ENCODE measurements around the gene CTNND2.

Gene CTNND2

DNA sequence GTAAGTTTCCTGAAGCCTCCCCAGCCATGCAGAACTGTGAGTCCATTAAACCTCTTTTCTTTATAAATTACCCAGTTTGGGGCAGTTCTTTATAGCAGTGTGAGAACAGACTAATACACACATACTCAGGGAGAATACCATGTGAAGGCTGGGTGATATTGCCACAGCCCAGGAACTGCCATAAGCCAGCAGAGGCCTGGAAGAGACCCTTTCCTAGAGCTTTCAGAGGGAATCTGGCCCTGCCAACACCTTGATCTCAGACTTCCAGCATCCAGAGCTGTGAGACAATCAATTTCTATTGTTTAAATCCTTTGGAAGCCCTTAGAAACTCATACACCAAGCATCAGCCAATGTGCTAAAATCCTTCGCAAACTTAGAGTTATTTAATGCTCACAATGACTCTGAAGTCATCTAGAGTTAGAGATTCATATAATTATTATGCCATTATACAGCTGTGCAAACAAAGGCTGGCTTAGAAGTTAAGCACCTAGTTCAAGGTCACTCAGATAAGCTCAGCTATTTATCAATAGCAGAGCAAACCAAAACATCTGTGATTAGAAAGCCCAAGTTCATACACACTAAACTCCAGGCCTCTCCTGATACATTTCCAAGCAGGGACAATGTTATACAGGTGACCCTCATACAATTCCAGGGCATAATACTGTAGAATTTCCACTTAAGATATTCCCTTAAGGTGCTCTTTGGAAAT, 611.4 kb downstream of the CTNND2 start:
- no peak overlapping the region for H3K27ac ChIP-seq
- CTCF ChIA-PET: no interaction called here
- TF ChIP-seq, protein P1, sequence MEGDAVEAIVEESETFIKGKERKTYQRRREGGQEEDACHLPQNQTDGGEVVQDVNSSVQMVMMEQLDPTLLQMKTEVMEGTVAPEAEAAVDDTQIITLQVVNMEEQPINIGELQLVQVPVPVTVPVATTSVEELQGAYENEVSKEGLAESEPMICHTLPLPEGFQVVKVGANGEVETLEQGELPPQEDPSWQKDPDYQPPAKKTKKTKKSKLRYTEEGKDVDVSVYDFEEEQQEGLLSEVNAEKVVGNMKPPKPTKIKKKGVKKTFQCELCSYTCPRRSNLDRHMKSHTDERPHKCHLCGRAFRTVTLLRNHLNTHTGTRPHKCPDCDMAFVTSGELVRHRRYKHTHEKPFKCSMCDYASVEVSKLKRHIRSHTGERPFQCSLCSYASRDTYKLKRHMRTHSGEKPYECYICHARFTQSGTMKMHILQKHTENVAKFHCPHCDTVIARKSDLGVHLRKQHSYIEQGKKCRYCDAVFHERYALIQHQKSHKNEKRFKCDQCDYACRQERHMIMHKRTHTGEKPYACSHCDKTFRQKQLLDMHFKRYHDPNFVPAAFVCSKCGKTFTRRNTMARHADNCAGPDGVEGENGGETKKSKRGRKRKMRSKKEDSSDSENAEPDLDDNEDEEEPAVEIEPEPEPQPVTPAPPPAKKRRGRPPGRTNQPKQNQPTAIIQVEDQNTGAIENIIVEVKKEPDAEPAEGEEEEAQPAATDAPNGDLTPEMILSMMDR (conservative IDR thresholded peaks at IDR 0.05; ENCODE audit: low read depth): no peak
- POLR2A ChIA-PET (ENCODE audit: low non-redundant PET): no interaction called here
- DNase-seq (ENCODE audit: low spot score): no peak

DNA sequence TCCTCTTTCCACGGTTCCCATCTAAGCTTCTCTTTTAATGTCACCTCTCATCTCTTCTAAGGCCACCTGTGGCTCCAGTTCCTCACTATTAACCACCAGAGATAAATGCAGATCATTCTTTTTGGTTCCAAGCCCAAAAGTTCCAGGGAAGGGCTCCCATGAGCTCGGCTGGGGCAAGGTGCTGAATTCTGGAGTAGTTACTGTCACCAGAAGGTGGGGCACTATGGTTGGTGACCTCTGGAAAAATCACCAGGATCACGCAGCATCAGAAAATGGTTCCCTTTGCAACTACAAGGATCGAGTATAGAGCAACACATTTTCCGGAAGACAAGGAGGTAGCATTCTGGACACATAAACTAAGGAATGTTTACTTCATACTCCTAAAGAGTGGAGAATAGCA, 614.5 kb downstream of the CTNND2 start:
- no peak for DNase-seq (ENCODE audit: low spot score)
- TF ChIP-seq, protein P1 (conservative IDR thresholded peaks at IDR 0.05; ENCODE audit: low read depth): no peak
- ChIA-PET CTCF (no interaction called here), POLR2A (ENCODE audit: low non-redundant PET) (no interaction called here)
- H3K27ac ChIP-seq: no peak overlapping the region

DNA sequence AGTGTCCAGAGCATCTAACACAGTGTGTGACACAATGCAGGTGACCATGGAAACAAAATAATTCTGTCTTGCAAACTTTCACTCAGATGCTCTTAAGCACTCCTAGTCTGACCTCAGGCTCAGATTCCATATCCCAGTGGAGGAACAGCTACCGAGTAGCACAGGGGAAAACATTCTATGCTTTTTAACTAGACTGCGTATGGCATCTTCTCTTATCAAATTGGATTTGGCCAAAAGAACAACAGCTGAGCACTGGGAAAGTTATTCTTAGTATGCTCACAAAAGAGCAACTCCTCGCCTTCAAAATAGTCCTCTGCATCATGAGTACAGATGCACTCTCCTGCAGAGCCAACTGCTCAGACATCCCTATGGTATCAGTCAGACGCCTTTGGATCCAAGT, 615.0 kb downstream of the CTNND2 start:
- no peak for DNase-seq (ENCODE audit: low spot score)
- TF ChIP-seq, protein P1 (conservative IDR thresholded peaks at IDR 0.05; ENCODE audit: low read depth): no peak
- CTCF ChIA-PET: no interaction called here
- H3K27ac ChIP-seq: no peak overlapping the region
- POLR2A ChIA-PET (ENCODE audit: low non-redundant PET): no interaction called here

DNA sequence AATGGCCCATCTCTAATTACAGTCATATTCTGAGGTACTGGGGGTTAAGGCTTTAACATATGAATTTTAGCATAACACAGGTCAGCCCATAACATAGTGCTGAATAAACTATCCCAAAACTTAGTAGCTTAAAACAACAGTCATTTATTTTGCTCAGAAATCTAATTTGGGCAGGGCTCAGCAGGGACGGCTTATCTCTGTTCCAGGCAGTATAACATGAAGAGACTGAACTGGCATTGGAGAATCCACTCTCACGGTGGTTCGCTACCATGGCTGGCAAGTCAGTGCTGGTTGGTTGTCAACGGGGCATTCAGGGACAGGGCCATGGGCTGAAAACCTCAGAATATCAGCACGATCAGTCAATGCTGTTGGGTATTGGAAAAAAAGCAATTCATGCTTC, 622.4 kb downstream of the CTNND2 start:
- no peak for DNase-seq (ENCODE audit: low spot score)
- ChIA-PET CTCF (interaction anchor here (0.6 kb wide), 2 partner anchors 57 to 523 kb away, joined by 3 to 5 read pairs; no protein-coding TSS in a partner anchor), POLR2A (ENCODE audit: low non-redundant PET) (no interaction called here)
- H3K27ac ChIP-seq: no peak overlapping the region
- TF ChIP-seq, protein P1 (conservative IDR thresholded peaks at IDR 0.05; ENCODE audit: low read depth): no peak

DNA sequence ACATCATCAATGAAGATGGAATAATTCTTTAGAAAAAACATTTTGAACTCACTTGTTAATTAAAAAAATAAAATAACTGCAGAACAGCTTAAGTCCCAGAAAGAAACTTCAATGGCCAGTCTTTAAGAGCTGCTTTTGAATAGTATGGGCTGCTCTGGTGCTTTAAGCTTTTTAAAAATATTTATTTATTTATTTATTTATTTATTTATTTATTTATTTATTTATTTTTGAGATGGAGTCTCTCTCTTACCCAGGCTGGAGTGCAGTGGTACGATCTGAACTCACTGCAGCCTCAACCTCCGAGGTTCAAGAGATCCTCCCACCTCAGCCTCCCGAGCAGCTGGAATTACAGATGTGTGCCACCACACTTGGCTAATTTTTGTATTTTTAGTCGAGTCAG, 626.9 kb downstream of the CTNND2 start:
- ChIA-PET CTCF (no interaction called here), POLR2A (ENCODE audit: low non-redundant PET) (no interaction called here)
- TF ChIP-seq, protein P1 (conservative IDR thresholded peaks at IDR 0.05; ENCODE audit: low read depth): no peak
- H3K27ac ChIP-seq: no peak overlapping the region
- no peak for DNase-seq (ENCODE audit: low spot score)

DNA sequence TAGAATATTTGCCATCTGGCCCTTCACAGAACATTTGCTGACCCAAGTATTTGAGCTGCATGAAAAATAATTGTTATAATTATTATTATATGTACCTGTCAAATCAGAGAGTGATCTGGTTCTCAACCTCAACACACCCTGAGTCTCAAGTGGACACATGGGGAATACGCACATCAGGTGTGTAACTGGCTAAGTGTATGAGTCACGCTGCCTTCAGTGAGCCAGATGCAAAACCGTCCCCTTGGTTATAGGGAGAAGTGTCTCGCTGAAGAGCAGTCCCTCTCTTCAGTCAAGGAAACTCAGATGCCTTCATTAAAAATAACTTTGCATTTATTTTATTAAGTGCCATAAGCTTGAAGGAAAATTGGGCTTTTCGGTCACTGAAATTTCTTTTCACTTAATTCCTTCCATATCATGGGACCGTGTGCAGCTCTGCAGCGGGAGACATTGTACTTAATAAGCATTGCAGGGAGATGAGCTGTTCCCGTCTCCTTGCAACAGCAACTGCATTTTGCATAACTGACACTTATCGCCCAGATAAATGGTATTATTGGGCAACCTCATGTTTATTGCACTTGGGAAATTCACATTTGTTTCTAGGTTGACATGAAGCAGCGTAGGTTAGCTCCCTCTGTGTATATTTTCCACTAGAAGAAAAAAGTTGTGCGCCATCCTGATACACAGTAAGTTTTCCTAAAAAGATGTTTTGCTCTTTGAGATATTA, 630.9 kb downstream of the CTNND2 start:
- ChIA-PET CTCF (no interaction called here), POLR2A (ENCODE audit: low non-redundant PET) (no interaction called here)
- H3K27ac ChIP-seq: no peak overlapping the region
- TF ChIP-seq, protein P1 (conservative IDR thresholded peaks at IDR 0.05; ENCODE audit: low read depth): no peak
- no peak for DNase-seq (ENCODE audit: low spot score)

Data from RWPE1 (cell line).